Left cardiac atrium (tissue), 4 donors: ENCODE measurements around the gene NRL. TPM values are rescaled to one million over a fixed set of nuclear protein-coding genes. Genes with fewer than 3 reads are reported as not detected.
A peak's percentile ranks its signal among the peaks of the same experiment; 100 is the strongest.

Experiments
- ATAC-seq, 2 donors: fragments of 200-7000 bp; cut with Tn5 transposase; one replicate each; pipeline ENCODE4 v1.9.1; 2020; ENCODE audit warnings: mild to moderate bottlenecking in 2 of 2, moderate library complexity in 2 of 2
- DNase-seq: peaks from one replicate; pipeline ENCODE4 v3.0.0-alpha.2; 2020
- intact Hi-C, 2 donors: fragments of 100-400 bp; cut with DNase I; formaldehyde crosslinking; loops; one replicate each; pipeline versions ENCODE4 v1.14.1 to v1.15.1; 2022 to 2023
- total RNA-seq, 2 donors: library from RNA; stranded (reverse); fragmentation: NEBNext Ultra II Directional; extraction: Animal tissue kit (Norgen Biotek cat#: 25700); gene quantifications; one replicate each; pipeline ENCODE4 v1.2.1, GENCODE V29; 2021
- donor health status: DM: no; HTN: yes; CAD: no.
- donor health status: DM: no; HTN: yes; CAD: no; lungs with severe emphysema.
- donor health status: DM: yes; HTN: yes; CAD: no.
- donor health status: Dilated cardiomyopathy.

The NRL gene
- total RNA-seq, 2 donors from 2014 or later, result 1.6 to 1.8 TPM

- ATAC-seq, result no peak
- DNase-seq, result no peak
- intact Hi-C loops, result loop anchor here in 1 of 2 donors (5.0 kb wide), 1 partner anchor 35 kb away; no protein-coding TSS in a partner anchor
Observed at GRCh38 chr14:24092505-24093206, 22.1 kb downstream of the NRL start.

GRCh38 chr14:24092110-24092504 lies 22.6 kb downstream of the NRL start:
- intact Hi-C loops, result loop anchor here in 1 of 2 donors (5.0 kb wide), 1 partner anchor 35 kb away; no protein-coding TSS in a partner anchor
- ATAC-seq (no peak), DNase-seq (no peak)

- ATAC-seq, result no peak
- no peak for DNase-seq
- intact Hi-C loops, result loop anchor here (2.0 to 5.0 kb wide), 3 partner anchors 31 to 75 kb away; no protein-coding TSS in a partner anchor
Observed at GRCh38 chr14:24089890-24090289, 24.9 kb downstream of the NRL start.

DNA sequence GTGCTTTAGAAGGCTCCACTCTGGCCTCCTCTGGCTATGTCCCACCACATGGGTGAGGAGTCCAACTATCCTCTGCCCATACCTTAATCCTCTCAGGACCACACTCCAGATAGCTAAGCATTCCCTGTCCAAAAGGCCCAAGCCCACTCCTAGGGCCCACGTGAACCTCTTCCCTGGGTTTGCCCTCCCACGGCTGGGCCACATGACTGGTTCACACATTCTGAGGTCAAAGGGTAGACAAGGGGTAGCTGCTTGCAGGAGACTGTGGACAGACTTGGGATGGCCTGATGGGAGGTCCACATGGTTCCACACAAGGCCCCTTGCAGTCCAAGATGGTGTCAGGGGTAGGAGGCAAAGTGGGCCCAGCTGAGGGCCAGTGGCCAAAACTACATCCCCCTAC lies 26.7 kb downstream of the NRL start:
- ATAC-seq (no peak), DNase-seq (no peak)
- intact Hi-C loops, result no loop called here

- intact Hi-C loops, result no loop called here
- DNase-seq (no peak), ATAC-seq (no peak)
Observed at GRCh38 chr14:24087004-24087403, 27.7 kb downstream of the NRL start.

GRCh38 chr14:24086193-24086955 lies 28.4 kb downstream of the NRL start:
- DNase-seq (no peak), ATAC-seq (no peak)
- intact Hi-C loops, result no loop called here

- no peak for DNase-seq
- intact Hi-C loops, result no loop called here
- no peak for ATAC-seq
Observed at GRCh38 chr14:24085215-24085614, 29.5 kb downstream of the NRL start.

DNA sequence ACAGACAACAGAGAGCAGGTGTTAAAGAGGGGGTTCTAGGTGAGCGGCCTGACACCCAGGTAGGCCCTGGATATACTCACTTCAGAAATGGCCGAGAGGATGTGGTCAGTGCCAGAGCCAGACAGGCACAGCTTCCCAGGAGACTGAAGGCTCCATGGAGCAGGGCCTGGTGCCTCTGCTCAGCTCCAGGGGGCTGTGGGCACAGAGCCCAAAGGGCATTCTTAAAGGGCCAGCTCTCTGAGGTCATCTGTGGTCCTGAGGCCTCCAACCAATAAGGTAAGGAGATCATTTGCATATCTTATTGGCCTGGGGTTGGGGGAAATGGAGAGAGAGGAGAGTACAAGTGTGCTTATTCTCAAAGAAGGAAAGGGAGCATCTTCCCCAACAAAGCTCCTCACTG lies 30.3 kb downstream of the NRL start:
- ATAC-seq, result no peak
- intact Hi-C loops, result no loop called here
- DNase-seq, result no peak

DNA sequence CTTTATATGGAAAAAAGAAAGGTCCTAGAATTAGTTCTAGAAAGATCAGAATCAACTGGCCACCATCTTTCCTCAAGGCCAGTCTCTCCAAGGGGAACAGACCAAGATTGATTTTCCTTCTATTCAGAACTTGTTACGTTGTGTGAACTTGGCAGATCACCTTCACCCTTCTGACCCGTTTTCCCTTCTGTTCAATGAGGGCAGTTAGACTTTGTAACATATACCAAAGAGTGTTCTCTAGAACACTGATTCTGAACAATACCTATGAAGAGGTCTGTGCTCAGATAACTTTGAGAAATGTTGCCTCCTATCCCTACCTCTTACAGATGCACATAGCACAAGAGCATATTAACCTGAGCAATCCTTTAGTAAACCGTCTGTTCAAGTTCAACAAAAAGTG lies 31.3 kb downstream of the NRL start:
- intact Hi-C loops, result no loop called here
- ATAC-seq (no peak), DNase-seq (no peak)

DNA sequence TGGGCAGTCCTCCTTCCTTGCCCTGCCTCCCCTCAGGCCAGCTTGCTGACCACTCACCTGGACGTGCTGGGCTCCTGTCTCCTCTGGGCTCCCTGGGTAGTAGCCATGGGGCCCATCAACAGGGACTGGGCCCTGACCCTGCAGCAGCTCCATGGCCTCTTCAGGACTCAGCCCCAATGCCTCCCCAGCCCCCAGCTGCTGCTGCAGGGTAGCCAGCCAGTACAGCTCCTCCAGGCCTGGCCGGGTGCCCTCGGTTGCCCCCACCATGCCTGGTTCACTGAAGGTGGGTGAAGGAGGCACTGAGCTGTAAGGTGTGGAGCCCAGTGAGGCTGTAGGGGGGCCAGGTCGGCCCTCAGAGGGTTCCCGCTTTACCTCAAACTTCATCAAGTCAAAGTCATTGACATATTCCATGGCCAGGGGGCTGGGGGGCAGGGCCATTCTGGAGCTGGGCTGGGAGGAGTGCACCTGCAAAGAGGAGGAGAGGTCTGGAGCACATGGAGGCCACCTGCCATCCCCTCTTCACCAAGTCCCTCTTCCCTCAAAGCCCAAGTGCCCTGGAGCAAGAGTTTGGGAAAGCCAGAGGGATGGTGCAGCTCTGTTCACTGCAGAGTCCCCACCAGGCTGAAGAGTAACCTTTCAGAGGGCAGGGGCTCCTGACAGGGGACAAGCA lies 32.2 kb downstream of the NRL start:
- no peak for ATAC-seq
- intact Hi-C loops, result no loop called here
- no peak for DNase-seq

DNA sequence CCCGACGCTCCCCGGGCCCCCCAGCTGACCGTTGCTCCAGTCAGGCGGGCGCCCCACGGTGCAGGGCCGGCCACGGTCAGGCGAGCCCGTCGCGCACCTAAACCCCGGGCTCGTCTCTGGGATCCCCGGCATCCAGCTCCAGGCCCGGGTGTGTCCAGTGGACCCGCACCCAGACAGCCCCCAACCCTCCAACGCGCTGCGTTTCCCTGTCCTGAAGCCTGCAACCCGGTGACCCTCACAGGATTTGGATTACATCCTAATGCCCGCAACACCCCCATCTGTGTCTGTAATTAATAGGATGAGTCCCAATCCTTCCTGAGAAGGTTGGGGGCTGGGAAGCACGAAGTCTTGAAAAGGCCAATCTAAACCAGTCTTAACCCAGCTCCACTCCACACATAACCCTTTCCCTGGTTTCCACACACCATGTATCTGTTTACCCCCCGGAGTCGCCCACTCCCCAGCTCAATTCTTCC lies 33.0 kb downstream of the NRL start:
- ATAC-seq (no peak), DNase-seq (no peak)
- intact Hi-C loops, result no loop called here

GRCh38 chr14:24080888-24081738 lies 33.6 kb downstream of the NRL start:
- peak; percentile 85 to 89 for ATAC-seq
- intact Hi-C loops, result no loop called here
- peak; percentile 53 for DNase-seq

- DNase-seq, result no peak
- intact Hi-C loops, result no loop called here
- no peak for ATAC-seq
Observed at GRCh38 chr14:24080142-24080530, 34.6 kb downstream of the NRL start.

DNA sequence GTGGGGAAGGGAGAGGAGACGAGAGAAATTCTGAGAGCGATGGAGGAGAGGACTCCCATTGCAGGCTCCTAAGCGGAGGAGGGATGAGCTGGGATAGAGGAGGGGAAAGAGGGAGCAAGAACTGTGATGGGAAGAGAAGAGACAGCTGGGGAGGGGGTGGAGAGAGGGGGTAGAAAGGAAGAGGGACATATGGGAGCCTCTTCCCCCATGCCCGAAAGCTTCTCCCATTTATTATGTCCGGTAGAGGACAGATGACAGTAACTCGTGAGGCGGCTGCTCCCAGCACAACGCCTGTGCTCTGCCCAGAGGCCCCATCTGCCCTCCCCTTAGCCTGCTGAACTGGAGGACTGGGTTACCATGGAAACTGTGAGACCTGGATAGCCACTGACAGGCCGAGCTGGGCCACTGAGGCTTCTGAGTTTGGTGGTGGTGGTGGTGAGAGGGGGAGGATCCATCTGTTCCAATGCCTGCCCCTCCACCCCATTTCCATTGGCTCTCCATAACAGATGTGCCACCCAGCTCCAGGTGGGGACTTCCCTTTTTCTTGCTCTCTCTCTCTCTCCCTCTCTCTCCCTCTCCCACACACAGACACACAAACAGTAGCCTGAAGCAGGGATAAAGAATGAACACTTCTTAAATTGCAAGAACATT lies 35.1 kb downstream of the NRL start:
- DNase-seq (no peak), ATAC-seq (no peak)
- intact Hi-C loops, result no loop called here

- no peak for DNase-seq
- intact Hi-C loops, result no loop called here
- no peak for ATAC-seq
Observed at GRCh38 chr14:24078146-24078545, 36.6 kb downstream of the NRL start.

GRCh38 chr14:24077086-24077485 lies 37.7 kb downstream of the NRL start:
- intact Hi-C loops, result no loop called here
- ATAC-seq, result no peak
- DNase-seq, result no peak

GRCh38 chr14:24076302-24076601 lies 38.5 kb downstream of the NRL start:
- DNase-seq (no peak), ATAC-seq (no peak)
- intact Hi-C loops, result no loop called here

GRCh38 chr14:24075485-24076301 lies 39.1 kb downstream of the NRL start:
- intact Hi-C loops, result no loop called here
- DNase-seq (no peak), ATAC-seq (no peak)
